K562 (cell line): Measurements from ENCODE around the gene AZU1. TPM values are rescaled to one million over a fixed set of nuclear protein-coding genes. Genes with fewer than 3 reads are reported as not detected.

Experiments used
- BCOR ChIP-seq: fragments of 450-650 bp; IDR thresholded peaks from 2 replicates; pipeline ENCODE4 v1.6.1; 2016
- CBFB ChIP-seq: sonication (generic); formaldehyde crosslinking; IDR thresholded peaks from 2 replicates; pipeline ENCODE4 v1.4.0; 2020; ENCODE audit warnings: mild to moderate bottlenecking, missing genetic modification reagents
- CSDE1 ChIP-seq, 2 experiments: fragments of 450-650 bp; IDR thresholded peaks; 2 replicates each; pipeline ENCODE4 v1.6.1; 2016; ENCODE audit warnings: mild to moderate bottlenecking in 1 of 2
- EWSR1 ChIP-seq: fragments of 450-650 bp; IDR thresholded peaks from 2 replicates; pipeline ENCODE4 v1.6.1; 2018; ENCODE audit warnings: borderline replicate concordance, mild to moderate bottlenecking, low read depth, moderate library complexity; ENCODE audit not compliant: partially characterized antibody
- POLR2AphosphoS5 ChIP-seq: IDR thresholded peaks from 2 replicates; pipeline ENCODE4 v1.6.1; 2011; ENCODE audit warnings: mild to moderate bottlenecking, low read depth, low read length, moderate library complexity; ENCODE audit not compliant: control insufficient read depth, insufficient read depth
- POLR2H ChIP-seq: IDR thresholded peaks from 2 replicates; pipeline ENCODE4 v1.6.1; 2016; ENCODE audit warnings: missing genetic modification characterization, low read depth, mild to moderate bottlenecking, control low read depth, missing compliant biosample characterization, moderate library complexity
- PTTG1 ChIP-seq: fragments of 450-650 bp; IDR thresholded peaks from 2 replicates; pipeline ENCODE4 v1.6.1; 2016; ENCODE audit warnings: low read depth, mild to moderate bottlenecking, missing genetic modification characterization, missing compliant biosample characterization
- SMARCC2 ChIP-seq: fragments of 450-650 bp; IDR thresholded peaks from 2 replicates; pipeline ENCODE4 v1.6.1; 2017; ENCODE audit warnings: antibody characterized with exemption, moderate library complexity, mild to moderate bottlenecking, low read depth
- SRSF9 ChIP-seq: fragments of 200-400 bp; formaldehyde crosslinking; IDR thresholded peaks from 2 replicates; pipeline ENCODE4 v1.6.1; 2017; ENCODE audit warnings: low read depth, low read length, borderline replicate concordance
- USF1 ChIP-seq: sonication (generic); formaldehyde crosslinking; IDR thresholded peaks from 2 replicates; pipeline ENCODE4 v1.9.0; 2022; ENCODE audit warnings: mild to moderate bottlenecking, missing genetic modification reagents
- WHSC1 ChIP-seq: IDR thresholded peaks from one replicate; pipeline ENCODE4 v1.6.1; 2012; ENCODE audit warnings: low read length, control low read depth, inconsistent platforms
- ZNF140 ChIP-seq: fragments of 250-450 bp; sonication (Bioruptor Pico); IDR thresholded peaks from 2 replicates; pipeline ENCODE4 v1.8.0; 2021; ENCODE audit warnings: moderate library complexity, mild to moderate bottlenecking, inconsistent platforms
- polyA plus RNA-seq, 8 experiments: library from polyadenylated mRNA; depleted of rRNA in 4 of 8; stranded (reverse) in 5 of 8; unstranded in 3 of 8; fragments of >200 nt; fragmentation: Nextera tagmentation in 2 of 8; fragmentation: Illumina TruSeq in 1 of 8; extraction: Ambion mirVana in 2 of 8; extraction: Trizol in 1 of 8; gene quantifications; 2 replicates each; pipeline versions ENCODE4 v1.2.1 to v1.2.3, GENCODE V29; 2011 to 2014; ENCODE audit warnings: inconsistent platforms in 1 of 8, missing spikeins in 1 of 8
- total RNA-seq, 7 experiments: library from RNA; depleted of rRNA in 6 of 7; stranded (reverse); fragments of >200 nt in 6 of 7; fragmentation: Illumina TruSeq in 2 of 7; extraction: Trizol in 2 of 7; gene quantifications; 2 replicates each; pipeline versions ENCODE4 v1.2.1 to v1.2.3, GENCODE V29; 2011 to 2021; ENCODE audit warnings: low replicate concordance in 1 of 7
- TF ChIP-seq, protein P1 (sequence below), 2 experiments: fragments of 450-650 bp; formaldehyde crosslinking in 1 of 2; IDR thresholded peaks; 2 replicates each; pipeline versions ENCODE4 v1.4.0 to v1.6.1; 2014 to 2020; ENCODE audit warnings: mild to moderate bottlenecking in 2 of 2, borderline replicate concordance in 1 of 2, low read depth in 1 of 2
- TF ChIP-seq, protein P2 (sequence below), 2 experiments: fragments of 450-650 bp; IDR thresholded peaks; 2 replicates each; pipeline ENCODE4 v1.6.1; 2016
- TF ChIP-seq, protein P3 (sequence below): fragments of 250-450 bp; sonication (Bioruptor Pico); IDR thresholded peaks from 2 replicates; pipeline ENCODE4 v1.5.0; 2020; ENCODE audit warnings: mild to moderate bottlenecking
- TF ChIP-seq, protein P4 (sequence below): sonication (generic); formaldehyde crosslinking; IDR thresholded peaks from 2 replicates; pipeline ENCODE4 v1.8.0; 2022; ENCODE audit warnings: mild to moderate bottlenecking, missing genetic modification reagents

Gene AZU1
- total and polyA plus RNA-seq, 9 of the 15 experiments (the other 6 are each of a cell fraction or from before 2014, with no cell fraction given): 0.29 to 1.9 (median 0.59) TPM; not detected in 3

- TF ChIP-seq, protein P1, sequence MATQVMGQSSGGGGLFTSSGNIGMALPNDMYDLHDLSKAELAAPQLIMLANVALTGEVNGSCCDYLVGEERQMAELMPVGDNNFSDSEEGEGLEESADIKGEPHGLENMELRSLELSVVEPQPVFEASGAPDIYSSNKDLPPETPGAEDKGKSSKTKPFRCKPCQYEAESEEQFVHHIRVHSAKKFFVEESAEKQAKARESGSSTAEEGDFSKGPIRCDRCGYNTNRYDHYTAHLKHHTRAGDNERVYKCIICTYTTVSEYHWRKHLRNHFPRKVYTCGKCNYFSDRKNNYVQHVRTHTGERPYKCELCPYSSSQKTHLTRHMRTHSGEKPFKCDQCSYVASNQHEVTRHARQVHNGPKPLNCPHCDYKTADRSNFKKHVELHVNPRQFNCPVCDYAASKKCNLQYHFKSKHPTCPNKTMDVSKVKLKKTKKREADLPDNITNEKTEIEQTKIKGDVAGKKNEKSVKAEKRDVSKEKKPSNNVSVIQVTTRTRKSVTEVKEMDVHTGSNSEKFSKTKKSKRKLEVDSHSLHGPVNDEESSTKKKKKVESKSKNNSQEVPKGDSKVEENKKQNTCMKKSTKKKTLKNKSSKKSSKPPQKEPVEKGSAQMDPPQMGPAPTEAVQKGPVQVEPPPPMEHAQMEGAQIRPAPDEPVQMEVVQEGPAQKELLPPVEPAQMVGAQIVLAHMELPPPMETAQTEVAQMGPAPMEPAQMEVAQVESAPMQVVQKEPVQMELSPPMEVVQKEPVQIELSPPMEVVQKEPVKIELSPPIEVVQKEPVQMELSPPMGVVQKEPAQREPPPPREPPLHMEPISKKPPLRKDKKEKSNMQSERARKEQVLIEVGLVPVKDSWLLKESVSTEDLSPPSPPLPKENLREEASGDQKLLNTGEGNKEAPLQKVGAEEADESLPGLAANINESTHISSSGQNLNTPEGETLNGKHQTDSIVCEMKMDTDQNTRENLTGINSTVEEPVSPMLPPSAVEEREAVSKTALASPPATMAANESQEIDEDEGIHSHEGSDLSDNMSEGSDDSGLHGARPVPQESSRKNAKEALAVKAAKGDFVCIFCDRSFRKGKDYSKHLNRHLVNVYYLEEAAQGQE (IDR thresholded peaks at IDR 0.05; ENCODE audit: borderline replicate concordance): 0 out of 2 replicates have a peak, but pooled peaks have one; percentile 4
- TF ChIP-seq, protein P1 (CRISPR knock-in tag; IDR thresholded peaks at IDR 0.05; ENCODE audit: low read depth): no peak
- no peak for TF ChIP-seq POLR2AphosphoS5
- TF ChIP-seq SMARCC2: no peak
- TF ChIP-seq, protein P2, sequence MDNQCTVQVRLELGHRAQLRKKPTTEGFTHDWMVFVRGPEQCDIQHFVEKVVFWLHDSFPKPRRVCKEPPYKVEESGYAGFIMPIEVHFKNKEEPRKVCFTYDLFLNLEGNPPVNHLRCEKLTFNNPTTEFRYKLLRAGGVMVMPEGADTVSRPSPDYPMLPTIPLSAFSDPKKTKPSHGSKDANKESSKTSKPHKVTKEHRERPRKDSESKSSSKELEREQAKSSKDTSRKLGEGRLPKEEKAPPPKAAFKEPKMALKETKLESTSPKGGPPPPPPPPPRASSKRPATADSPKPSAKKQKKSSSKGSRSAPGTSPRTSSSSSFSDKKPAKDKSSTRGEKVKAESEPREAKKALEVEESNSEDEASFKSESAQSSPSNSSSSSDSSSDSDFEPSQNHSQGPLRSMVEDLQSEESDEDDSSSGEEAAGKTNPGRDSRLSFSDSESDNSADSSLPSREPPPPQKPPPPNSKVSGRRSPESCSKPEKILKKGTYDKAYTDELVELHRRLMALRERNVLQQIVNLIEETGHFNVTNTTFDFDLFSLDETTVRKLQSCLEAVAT (IDR thresholded peaks at IDR 0.05): no peak
- TF ChIP-seq WHSC1: no peak
- TF ChIP-seq, protein P3, sequence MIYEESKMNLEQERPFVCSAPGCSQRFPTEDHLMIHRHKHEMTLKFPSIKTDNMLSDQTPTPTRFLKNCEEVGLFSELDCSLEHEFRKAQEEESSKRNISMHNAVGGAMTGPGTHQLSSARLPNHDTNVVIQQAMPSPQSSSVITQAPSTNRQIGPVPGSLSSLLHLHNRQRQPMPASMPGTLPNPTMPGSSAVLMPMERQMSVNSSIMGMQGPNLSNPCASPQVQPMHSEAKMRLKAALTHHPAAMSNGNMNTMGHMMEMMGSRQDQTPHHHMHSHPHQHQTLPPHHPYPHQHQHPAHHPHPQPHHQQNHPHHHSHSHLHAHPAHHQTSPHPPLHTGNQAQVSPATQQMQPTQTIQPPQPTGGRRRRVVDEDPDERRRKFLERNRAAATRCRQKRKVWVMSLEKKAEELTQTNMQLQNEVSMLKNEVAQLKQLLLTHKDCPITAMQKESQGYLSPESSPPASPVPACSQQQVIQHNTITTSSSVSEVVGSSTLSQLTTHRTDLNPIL: no peak
- no peak for TF ChIP-seq EWSR1
- TF ChIP-seq ZNF140 (CRISPR knock-in tag): no peak
- TF ChIP-seq CSDE1 (IDR thresholded peaks at IDR 0.05): no peak
- no peak for TF ChIP-seq SRSF9
- TF ChIP-seq PTTG1 (tag): no peak
- TF ChIP-seq POLR2H (tag): no peak
- no peak for TF ChIP-seq CBFB (CRISPR knock-in tag)
- TF ChIP-seq, protein P4, sequence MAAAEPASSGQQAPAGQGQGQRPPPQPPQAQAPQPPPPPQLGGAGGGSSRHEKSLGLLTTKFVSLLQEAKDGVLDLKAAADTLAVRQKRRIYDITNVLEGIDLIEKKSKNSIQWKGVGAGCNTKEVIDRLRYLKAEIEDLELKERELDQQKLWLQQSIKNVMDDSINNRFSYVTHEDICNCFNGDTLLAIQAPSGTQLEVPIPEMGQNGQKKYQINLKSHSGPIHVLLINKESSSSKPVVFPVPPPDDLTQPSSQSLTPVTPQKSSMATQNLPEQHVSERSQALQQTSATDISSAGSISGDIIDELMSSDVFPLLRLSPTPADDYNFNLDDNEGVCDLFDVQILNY (CRISPR knock-in tag): no peak
- TF ChIP-seq BCOR: peak; percentile 57; the same call in 1 of the 2 replicates
- no peak for TF ChIP-seq USF1 (CRISPR knock-in tag)
These were observed 23.3 kb downstream of the AZU1 start (continued) for GRCh38 chr19:850979-851335.
